Measurements from ENCODE around the gene HNRNPC.

HNRNPC gene

DNA sequence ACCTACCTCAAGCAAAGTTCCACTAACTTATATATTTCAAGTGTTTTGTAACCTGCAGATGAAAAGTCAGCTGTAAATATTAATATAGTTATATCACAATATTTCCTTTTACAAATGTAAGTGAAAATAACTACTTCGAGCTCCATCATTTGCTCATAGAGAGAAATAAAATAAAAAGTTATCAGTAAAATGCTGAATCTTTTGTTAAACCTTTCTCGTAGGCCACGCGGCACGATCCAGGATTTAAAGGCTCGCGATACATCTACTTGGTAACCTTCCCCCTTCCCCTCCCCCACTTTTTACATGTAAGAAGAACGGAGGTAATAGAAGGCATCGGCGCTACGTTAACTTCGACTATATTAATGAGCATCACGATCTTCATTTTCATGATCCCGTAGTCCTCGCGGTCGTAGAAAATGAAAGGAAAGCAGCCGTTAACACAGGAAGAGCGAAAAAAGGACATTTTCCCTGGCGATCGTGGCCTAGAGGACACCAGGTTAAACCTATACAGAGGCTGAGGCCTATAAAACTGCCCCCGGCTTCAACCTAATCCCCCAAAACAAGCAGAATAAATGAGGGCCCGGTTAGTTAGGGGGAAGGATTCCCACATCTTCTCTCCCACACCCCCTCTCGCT lies 508 bp downstream of the HNRNPC start:
- TF ChIP-seq, protein P1, sequence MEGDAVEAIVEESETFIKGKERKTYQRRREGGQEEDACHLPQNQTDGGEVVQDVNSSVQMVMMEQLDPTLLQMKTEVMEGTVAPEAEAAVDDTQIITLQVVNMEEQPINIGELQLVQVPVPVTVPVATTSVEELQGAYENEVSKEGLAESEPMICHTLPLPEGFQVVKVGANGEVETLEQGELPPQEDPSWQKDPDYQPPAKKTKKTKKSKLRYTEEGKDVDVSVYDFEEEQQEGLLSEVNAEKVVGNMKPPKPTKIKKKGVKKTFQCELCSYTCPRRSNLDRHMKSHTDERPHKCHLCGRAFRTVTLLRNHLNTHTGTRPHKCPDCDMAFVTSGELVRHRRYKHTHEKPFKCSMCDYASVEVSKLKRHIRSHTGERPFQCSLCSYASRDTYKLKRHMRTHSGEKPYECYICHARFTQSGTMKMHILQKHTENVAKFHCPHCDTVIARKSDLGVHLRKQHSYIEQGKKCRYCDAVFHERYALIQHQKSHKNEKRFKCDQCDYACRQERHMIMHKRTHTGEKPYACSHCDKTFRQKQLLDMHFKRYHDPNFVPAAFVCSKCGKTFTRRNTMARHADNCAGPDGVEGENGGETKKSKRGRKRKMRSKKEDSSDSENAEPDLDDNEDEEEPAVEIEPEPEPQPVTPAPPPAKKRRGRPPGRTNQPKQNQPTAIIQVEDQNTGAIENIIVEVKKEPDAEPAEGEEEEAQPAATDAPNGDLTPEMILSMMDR (conservative IDR thresholded peaks at IDR 0.05; ENCODE audit: low read length) = no peak
- TF ChIP-seq EZH2phosphoT487 (IDR thresholded peaks at IDR 0.05; ENCODE audit: borderline replicate concordance) = no peak
- peaks cover 32% of the 10 kb centered on the region for H3K36me3 ChIP-seq (ENCODE audit: insufficient read depth, low read length)
- H3K4me1 ChIP-seq (ENCODE audit: insufficient read depth, low read length, poor library complexity, severe bottlenecking) = peaks cover 52% of the 10 kb centered on the region
- H3K9me3 ChIP-seq (ENCODE audit: insufficient read depth, low read depth, low read length) = no peaks in the 10 kb centered on the region
- no peak overlapping the region for H2AFZ ChIP-seq (ENCODE audit: low read length)
- no peaks in the 10 kb centered on the region for H3K9me2 ChIP-seq (replicated peaks; ENCODE audit: low read depth, low read length)
- peak overlapping the region; percentile 98 for H3K9ac ChIP-seq (ENCODE audit: low read depth, low read length, poor library complexity, severe bottlenecking)
- H4K20me1 ChIP-seq (ENCODE audit: insufficient read depth, low read length, poor library complexity, severe bottlenecking) = peaks cover 53% of the 10 kb centered on the region
- peak overlapping the region; percentile 98 for H3K4me2 ChIP-seq (ENCODE audit: low read depth, low read length, poor library complexity, severe bottlenecking)
- peaks cover 55% of the 10 kb centered on the region for H3K79me2 ChIP-seq (ENCODE audit: insufficient read depth, low read length)
- peaks cover 3% of the 10 kb centered on the region; the same call in 1 of the 2 replicates for H3F3A ChIP-seq (ENCODE audit: low read depth)
- H3K27me3 ChIP-seq (ENCODE audit: insufficient read depth, low read length, poor library complexity, severe bottlenecking) = peaks cover 9% of the 10 kb centered on the region
- H3K4me3 ChIP-seq (ENCODE audit: low read length, poor library complexity, severe bottlenecking) = peak overlapping the region; percentile 95

DNA sequence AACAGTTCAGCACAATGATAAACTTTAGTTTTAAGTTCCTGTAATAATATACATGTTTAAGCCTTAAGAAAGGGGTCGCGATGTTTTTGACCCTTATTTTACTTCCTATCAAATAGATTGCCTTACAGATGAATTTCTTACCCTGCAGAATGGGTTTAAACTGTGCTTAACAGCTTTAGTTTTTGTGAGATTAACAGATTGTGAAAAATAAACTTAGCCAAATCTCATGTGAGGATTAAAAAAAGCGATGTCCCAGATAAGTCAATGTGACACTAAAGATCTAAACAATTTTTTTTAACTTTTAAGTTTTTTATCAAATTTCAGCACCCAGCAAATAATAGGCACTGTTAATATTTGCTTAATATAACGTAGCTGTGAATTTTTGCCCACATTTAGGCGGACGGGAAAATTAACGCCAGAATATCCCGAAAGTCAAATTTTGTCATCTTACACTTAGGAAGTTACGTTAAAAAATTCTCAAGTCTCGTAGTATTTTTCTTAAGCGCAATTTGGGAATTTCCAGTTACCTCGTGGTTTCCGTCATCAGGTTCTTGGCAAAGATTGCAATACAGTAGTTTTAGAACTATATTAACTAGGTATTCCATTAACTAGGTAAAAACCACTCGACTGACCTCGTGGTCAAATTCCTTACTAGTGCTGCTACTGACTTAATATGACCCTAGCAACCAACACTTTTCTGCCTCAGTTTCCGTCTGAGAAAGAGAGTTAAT lies 1.2 kb downstream of the HNRNPC start:
- peaks cover 60% of the 10 kb centered on the region for H4K20me1 ChIP-seq (ENCODE audit: insufficient read depth, low read length, poor library complexity, severe bottlenecking)
- peak overlapping the region; percentile 95 for H3K4me3 ChIP-seq (ENCODE audit: low read length, poor library complexity, severe bottlenecking)
- no peak overlapping the region for H2AFZ ChIP-seq (ENCODE audit: low read length)
- H3K36me3 ChIP-seq (ENCODE audit: insufficient read depth, low read length) = peaks cover 38% of the 10 kb centered on the region
- no peaks in the 10 kb centered on the region for H3K9me2 ChIP-seq (replicated peaks; ENCODE audit: low read depth, low read length)
- H3K4me2 ChIP-seq (ENCODE audit: low read depth, low read length, poor library complexity, severe bottlenecking) = peak overlapping the region; percentile 98
- TF ChIP-seq, protein P1 (conservative IDR thresholded peaks at IDR 0.05; ENCODE audit: low read length) = no peak
- TF ChIP-seq EZH2phosphoT487 (IDR thresholded peaks at IDR 0.05; ENCODE audit: borderline replicate concordance) = no peak
- peak overlapping the region; percentile 98 for H3K9ac ChIP-seq (ENCODE audit: low read depth, low read length, poor library complexity, severe bottlenecking)
- H3K9me3 ChIP-seq (ENCODE audit: insufficient read depth, low read depth, low read length) = no peaks in the 10 kb centered on the region
- H3K4me1 ChIP-seq (ENCODE audit: insufficient read depth, low read length, poor library complexity, severe bottlenecking) = peaks cover 54% of the 10 kb centered on the region
- H3K27me3 ChIP-seq (ENCODE audit: insufficient read depth, low read length, poor library complexity, severe bottlenecking) = peaks cover 9% of the 10 kb centered on the region
- H3K79me2 ChIP-seq (ENCODE audit: insufficient read depth, low read length) = peaks cover 62% of the 10 kb centered on the region
- peaks cover 3% of the 10 kb centered on the region; the same call in 1 of the 2 replicates for H3F3A ChIP-seq (ENCODE audit: low read depth)

DNA sequence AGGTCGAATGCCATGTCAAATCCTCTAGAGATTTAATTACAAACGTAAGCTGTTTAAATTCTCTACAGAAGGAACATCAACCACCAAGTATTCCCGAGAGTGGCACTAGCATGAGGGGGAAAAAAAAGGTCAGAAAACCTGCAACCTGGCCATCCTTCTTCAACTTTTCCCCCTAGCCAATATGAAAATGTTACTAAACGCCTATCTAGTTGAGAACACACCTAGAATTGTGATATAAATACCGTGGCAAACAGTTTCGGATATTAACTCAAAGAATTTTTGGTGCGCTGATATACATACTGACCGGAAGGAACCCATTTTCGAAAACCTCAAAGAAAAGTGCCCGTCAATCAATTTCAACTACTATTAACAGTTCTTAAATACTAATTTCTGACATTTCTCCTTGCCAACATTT lies 1.8 kb downstream of the HNRNPC start:
- Histone ChIP-seq H3K9ac (ENCODE audit: low read depth, low read length, poor library complexity, severe bottlenecking) (peak overlapping the region; percentile 98), H3K9me2 (replicated peaks; ENCODE audit: low read depth, low read length) (no peaks in the 10 kb centered on the region), H3K4me3 (ENCODE audit: low read length, poor library complexity, severe bottlenecking) (peak overlapping the region; percentile 95), H3K4me2 (ENCODE audit: low read depth, low read length, poor library complexity, severe bottlenecking) (peak overlapping the region; percentile 98), H3K27me3 (ENCODE audit: insufficient read depth, low read length, poor library complexity, severe bottlenecking) (peaks cover 9% of the 10 kb centered on the region), H3K4me1 (ENCODE audit: insufficient read depth, low read length, poor library complexity, severe bottlenecking) (peaks cover 56% of the 10 kb centered on the region), H3K9me3 (ENCODE audit: insufficient read depth, low read depth, low read length) (no peaks in the 10 kb centered on the region), H2AFZ (ENCODE audit: low read length) (no peak overlapping the region), H3F3A (ENCODE audit: low read depth) (peaks cover 3% of the 10 kb centered on the region; the same call in 1 of the 2 replicates), H3K79me2 (ENCODE audit: insufficient read depth, low read length) (peaks cover 68% of the 10 kb centered on the region), H4K20me1 (ENCODE audit: insufficient read depth, low read length, poor library complexity, severe bottlenecking) (peaks cover 66% of the 10 kb centered on the region), H3K36me3 (ENCODE audit: insufficient read depth, low read length) (peaks cover 43% of the 10 kb centered on the region)
- no peak for TF ChIP-seq EZH2phosphoT487 (IDR thresholded peaks at IDR 0.05; ENCODE audit: borderline replicate concordance)
- TF ChIP-seq, protein P1 (conservative IDR thresholded peaks at IDR 0.05; ENCODE audit: low read length) = no peak

Data from Loucy (cell line).